ENCODE results near the gene PRDM15.

Gene PRDM15

DNA sequence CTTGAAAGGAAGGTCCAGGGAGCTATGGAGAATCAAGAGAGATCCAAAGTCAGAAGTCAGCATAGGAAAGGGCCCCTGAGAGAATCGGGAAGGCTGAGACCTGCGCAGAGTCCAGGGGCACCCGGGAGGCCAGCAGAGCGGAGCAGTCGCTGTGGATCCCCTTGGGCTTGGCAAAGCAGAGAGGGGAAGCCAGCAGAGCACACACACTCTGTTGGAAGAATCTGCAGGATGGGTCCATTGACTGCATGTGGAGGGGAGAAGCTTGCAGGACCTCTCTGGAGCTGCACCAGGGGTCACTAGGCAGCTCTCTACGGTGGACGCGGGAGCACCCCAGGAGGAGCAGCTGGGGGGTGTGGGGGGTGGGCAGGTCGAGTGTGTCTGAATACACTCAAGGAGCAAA is 118.7 kb downstream of the PRDM15 start:
- DNase-seq, result no peak

DNA sequence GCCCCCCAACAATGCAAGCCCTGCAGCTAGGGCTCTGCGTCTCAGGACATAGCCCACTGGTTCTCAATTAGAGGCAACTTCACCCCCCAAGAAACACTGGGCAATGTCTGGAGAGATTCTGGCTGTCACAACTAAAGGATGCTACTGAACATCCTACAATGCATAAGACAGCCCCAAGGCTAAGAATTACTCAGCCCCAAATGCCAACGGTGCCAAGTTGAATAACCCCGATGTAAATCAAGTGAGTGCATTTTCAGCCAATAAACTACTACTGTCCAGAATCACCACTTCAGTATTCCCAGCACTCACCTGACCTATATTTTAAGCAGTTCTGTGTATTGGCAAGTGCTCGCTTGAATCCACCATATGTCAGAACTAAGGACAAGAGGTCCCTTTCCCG is 119.2 kb downstream of the PRDM15 start:
- DNase-seq, result no peak

DNA sequence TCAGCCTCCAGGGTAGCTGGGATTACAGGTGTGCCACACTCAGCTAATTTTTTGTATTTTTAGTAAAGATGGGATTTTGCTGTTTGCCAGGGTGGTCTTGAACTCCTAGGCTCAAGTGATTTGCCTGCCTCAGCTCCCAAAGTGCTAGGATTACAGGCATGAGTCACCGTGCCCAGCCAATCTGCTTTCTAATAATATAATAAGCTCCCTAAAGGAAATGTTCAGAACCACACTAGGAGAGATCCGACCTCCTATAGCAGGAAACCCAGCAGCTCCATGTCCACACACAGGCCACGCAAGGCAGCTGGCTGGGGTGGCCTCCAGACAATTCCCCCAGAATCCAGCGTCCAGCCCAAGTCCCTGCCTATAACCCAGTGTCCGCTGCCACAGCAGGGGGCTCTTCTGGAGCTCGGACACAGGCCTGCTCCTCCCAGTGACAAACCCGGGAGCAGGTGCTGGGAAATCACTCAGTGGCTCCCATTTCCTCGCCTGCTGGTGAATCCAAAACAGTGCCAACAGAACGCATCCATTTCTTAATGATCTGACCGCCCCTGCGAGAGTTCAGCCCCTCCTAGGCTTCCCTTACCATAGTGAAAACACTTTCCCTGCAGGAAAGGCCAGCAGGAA is 119.8 kb downstream of the PRDM15 start:
- DNase-seq, result peak in 1 of 2 experiments; percentile 5

GRCh38 chr21:41758550-41758949 is 120.6 kb downstream of the PRDM15 start:
- no peak for DNase-seq

DNA sequence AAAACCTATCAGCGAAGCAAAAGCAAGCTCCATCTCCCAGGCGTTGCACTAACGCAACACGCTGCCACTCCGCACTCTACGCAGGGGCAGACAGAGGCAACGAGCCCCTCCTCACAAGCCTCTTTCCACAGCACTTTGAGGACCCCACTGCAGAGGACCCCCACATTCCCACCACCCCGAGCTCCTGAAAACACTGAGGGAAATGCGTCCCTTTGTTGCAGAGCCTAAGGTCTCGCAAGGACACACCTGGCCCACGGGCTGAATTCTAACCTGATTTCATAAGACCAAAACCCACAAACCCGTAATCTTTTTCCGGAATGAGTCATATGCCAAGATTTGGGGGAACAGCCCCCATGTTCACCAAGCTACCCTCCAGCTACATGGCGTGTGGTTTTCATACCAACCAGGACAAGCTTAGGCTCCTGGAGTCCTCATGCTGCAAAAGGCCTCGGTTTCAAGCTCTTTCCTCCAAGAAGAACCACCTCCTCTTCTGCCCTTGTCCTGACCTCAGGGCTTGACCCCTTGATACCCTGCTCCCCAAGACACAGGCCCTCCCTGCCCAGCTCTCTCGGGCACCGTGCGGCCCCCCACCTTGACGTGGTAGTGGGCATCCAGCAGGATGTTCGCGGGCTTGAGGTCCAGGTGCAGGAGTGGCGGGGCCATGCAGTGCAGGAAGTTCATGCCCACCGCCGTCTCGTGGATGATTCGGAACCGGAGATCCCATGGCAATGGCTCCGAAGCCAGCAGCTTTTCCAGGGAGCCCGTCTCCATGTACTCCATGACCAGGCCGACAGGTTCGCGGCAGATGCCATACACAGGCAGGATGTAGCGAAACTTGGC is 123.0 kb downstream of the PRDM15 start:
- no peak for DNase-seq

DNA sequence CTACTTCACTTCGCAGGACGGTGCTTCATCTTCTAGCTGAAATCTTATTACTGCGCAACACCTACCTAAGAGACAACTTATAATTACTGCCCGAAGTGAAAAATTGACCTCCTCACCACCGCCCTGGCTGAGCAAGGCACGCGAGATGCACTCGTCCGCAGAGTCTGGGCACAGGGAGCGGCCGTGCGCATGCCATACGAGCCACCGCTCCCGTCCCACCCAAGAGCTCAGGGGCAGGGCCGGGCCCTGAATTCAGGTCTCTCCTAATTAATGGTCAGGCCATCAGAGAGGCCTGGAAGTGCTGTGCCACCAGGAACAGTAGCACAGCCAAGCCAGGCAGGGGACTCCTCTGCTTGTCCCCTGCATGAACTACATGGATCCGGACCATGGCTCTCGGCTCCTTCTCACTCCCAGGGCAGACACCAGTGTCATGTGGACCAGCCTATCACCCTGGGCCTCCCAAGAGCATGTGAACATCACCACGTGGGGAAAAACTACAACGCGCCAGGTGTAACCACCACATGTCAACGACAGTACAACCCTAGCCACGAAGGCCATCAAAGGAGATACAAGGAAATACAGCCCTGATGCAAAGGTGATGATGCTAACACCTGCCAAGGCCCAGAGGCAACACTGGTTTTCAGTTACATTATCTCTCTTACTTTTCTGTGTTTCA is 123.7 kb downstream of the PRDM15 start:
- no peak for DNase-seq

GRCh38 chr21:41754479-41754891 is 124.7 kb downstream of the PRDM15 start:
- peak in 1 of 2 experiments; percentile 40 for DNase-seq

DNA sequence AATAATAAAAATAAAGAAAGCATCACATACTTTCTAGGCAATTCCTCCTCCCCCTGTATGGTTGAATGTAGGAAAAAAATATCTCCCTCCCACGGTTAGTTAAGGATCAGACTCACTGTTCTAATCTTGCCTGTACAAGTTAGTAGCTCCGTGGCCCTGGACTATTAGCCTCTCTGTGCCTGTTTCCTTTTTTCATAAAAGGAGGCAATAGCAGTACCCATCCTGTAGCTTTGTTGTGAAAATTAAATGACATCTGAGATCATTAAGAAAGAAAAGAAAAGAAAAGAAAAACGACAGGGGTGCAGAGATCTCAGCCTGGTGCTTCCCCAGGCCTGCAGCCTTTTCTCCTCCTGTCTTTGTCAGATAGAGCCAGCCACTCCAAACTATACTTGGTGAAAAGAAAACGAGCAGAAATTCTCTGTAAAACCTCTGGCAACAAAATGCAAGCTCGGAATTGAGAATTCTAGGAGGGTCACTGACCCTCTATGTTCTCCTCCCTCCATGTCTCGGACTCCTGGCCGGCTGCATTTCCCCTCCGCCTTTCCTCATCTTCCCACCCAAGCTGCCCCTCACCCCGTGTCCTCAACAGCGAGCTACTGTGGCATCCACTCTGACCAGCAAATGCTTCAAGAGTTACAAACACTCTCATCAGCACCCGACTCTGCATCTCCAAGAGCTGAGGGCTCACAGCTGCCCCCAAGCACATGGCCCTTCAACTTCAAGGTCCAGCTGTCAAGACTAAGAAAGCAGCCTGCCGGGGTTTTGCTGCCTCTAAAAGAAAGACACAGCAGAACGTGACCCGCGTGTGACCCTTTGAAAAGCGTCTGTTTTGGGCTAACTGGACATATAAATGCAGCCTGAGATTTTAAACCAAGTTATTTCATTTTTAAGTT is 125.9 kb downstream of the PRDM15 start:
- peak; percentile 66 to 88 for DNase-seq

DNA sequence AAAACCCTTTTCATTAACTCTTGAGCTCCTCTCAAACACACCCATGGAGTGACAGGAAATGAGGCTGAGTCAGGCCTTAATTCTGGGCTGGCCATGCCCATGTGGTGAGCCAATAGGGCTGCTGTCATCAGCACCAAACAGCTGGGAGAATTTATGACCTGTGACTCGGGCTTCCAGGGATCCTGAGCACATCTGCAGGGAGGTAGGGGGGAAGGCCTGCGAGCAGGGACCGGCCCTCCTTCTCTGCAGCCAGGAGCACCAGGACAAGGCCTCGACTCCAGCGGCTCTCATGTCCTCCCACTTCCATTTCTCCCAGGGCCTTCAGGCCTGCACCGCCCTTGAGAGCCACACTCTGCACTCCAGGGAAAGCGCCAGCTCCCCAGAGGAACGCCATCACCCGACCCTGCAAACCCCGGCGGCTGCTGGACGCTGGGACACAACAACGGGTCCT is 126.9 kb downstream of the PRDM15 start:
- DNase-seq, result peak in 1 of 2 experiments; percentile 54

DNA sequence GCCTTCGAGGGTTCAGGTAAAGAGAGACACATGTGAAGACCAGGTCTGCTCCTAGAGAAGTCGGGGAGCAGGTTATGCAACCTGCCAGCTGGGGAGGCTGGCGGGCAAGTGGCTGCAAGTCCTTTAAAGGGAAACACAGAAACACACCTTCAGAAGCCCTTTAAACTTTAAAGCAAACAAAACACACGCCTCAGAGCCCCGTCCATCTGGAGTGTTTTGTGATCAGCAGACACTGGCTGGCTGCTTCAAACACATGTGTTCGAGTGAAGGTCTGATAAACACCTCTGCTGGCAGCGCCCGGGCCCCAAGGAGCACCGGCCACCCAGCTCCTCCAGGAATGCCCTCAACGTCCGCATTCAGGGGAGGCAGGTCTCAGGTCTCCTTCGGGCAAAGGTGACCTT is 127.5 kb downstream of the PRDM15 start:
- peak; percentile 58 to 82 for DNase-seq

DNA sequence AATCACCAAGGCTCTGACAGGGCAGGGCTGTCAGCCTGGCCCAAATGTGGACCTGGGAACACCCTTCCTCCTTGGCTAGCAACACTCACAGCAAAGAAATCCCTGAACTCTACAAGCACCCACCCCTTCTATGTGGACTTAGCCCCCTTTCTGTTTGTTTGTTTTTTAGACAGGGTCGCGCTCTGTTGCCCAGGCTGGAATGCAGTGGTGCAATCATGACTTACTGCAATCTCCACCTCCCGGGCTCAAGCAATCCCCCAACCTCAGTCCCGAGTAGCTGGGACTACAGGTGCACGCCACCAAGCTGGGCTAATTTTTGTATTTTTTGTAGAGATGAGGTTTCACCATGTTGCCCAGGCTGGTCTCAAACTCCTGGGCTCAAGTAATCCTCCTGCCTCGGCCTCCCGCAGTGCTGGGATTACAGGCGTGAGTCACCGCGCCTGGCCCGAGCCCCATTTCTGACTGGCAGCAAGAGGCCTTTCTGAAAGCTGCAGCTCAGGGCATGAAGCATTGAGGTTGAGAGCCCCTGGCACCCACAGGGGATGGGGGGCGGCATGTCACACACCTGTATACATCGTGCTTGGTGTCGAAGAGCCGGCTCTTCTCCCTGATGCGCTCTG is 128.5 kb downstream of the PRDM15 start:
- no peak for DNase-seq

- DNase-seq, result no peak
Observed at GRCh38 chr21:41750051-41750450, 129.1 kb downstream of the PRDM15 start.

DNA sequence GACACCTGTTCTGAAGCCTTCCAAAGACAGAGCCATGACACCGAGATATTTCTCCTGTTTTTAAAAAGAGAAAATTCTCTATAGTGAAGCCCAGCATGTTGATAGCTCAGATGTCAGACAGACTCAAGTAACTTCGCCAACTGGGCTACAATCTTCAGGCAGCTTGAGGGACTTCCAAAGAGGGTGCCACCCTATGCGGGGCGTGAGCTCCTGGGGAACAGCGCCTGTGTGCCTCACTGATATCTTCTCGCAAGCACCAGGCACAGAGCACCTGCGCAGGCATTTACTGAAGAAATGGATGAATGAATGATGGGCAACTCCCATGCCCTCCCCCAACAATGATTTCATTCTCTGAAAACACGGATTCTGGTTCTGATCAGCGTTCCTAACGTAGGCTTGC is 129.9 kb downstream of the PRDM15 start:
- DNase-seq, result no peak

Data from NCI-H524 (cell line).